HL-60 (cell line): ENCODE results near the gene SLC37A2.

Experiments
- DNase-seq, 2 experiments: peaks; one replicate each; pipeline ENCODE4 v3.0.0-alpha.2; 2010 to 2020; ENCODE audit warnings: low read depth in 1 of 2, low spot score in 1 of 2
- H3K27ac ChIP-seq: fragments of 250-450 bp; sonication (Bioruptor Pico); replicated peaks from 2 replicates; pipeline ENCODE4 v1.5.1; 2020; ENCODE audit warnings: mild to moderate bottlenecking, moderate library complexity
- H3K27me3 ChIP-seq: fragments of 250-450 bp; sonication (Bioruptor Pico); 2 replicates; pipeline ENCODE4 v1.5.1; 2021; ENCODE audit warnings: mild to moderate bottlenecking, moderate library complexity; ENCODE audit not compliant: insufficient read depth, poor library complexity, severe bottlenecking
- H3K4me3 ChIP-seq: replicated peaks from 2 replicates; pipeline ENCODE4 v1.5.1; 2011; ENCODE audit warnings: mild to moderate bottlenecking, control low read depth, low read length; ENCODE audit not compliant: insufficient read depth
- CTCF ChIP-seq: IDR thresholded peaks from one replicate; pipeline ENCODE4 v1.5.1; 2011; ENCODE audit warnings: low read length, control low read depth, inconsistent platforms; ENCODE audit not compliant: insufficient read depth
- GABPA ChIP-seq: IDR thresholded peaks from 2 replicates; pipeline ENCODE4 v1.6.1; 2012; ENCODE audit warnings: low read depth
- POLR2AphosphoS5 ChIP-seq: IDR thresholded peaks from 2 replicates; pipeline ENCODE4 v1.6.1; 2012; ENCODE audit warnings: low read depth
- REST ChIP-seq: IDR thresholded peaks from 2 replicates; pipeline ENCODE4 v1.6.1; 2012; ENCODE audit warnings: low read depth; ENCODE audit not compliant: insufficient replicate concordance
- SPI1 ChIP-seq: IDR thresholded peaks from 2 replicates; pipeline ENCODE4 v1.6.1; 2012; ENCODE audit warnings: low read depth, mild to moderate bottlenecking, borderline replicate concordance

SLC37A2 gene

DNA sequence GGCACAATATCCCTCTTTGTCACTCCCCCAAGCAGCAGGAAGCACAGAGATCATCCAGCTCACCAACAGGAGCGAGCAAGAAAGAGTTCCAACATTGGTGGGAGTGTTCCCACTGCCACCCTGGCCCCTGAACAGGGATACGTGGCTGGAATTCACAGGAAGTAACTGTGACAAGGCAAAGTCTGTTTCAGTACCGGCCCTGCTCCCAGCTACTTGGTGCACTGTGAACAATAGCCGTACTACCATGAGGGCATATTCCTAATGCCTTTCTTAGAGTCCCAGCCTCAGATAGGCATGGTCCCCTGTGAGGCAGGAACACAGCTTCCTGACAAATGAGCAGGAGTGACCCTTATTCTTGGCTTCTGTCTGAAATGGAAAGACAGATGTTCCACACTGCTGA is 1.8 kb upstream of the SLC37A2 start:
- no peak for DNase-seq
- Histone ChIP-seq H3K27ac (no peak overlapping the region), H3K27me3 (no peaks in the 10 kb centered on the region), H3K4me3 (no peak overlapping the region)
- TF ChIP-seq SPI1: no peak
- TF ChIP-seq CTCF: no peak
- no peak for TF ChIP-seq GABPA
- no peak for TF ChIP-seq POLR2AphosphoS5
- TF ChIP-seq REST: no peak

DNA sequence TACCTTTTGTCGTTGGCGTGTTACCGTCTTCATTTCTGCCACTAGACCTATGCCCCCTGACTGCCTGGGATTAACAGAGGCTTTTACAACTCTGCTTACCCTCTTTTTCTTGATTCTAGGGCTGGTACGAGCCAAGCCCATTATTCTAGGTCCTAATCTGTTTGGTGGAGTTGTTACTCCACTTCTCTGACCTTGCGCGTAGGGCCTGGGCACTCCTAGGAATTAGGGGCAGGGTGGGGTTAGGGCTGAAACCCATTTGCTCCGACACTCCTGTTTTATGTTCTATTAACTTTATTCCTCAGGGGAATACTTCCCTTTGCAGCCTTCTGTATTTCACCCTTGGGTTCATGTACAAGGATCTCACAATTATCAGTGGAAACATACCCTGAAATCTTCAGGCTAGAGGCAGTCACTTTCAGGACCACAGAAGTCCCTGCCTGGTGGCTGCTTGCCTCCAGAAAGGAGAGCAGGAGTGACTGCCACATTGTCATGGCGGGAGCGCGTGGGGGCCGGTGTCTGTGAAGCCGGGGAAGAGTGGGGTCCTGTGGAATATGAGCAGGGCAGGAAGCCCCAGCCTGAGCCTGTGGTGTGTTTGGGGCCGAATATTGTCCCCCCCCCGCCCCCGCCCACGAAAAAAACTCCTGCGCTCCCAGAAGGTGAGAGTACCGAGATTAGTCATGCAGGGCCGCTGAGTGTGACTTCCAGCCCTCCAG is 731 bp upstream of the SLC37A2 start:
- DNase-seq: no peak
- Histone ChIP-seq H3K4me3 (peak overlapping the region; percentile 70), H3K27me3 (no peaks in the 10 kb centered on the region), H3K27ac (no peak overlapping the region; the same call in 1 of the 2 replicates)
- TF ChIP-seq POLR2AphosphoS5 (no peak), CTCF (no peak), SPI1 (no peak), REST (no peak)

DNA sequence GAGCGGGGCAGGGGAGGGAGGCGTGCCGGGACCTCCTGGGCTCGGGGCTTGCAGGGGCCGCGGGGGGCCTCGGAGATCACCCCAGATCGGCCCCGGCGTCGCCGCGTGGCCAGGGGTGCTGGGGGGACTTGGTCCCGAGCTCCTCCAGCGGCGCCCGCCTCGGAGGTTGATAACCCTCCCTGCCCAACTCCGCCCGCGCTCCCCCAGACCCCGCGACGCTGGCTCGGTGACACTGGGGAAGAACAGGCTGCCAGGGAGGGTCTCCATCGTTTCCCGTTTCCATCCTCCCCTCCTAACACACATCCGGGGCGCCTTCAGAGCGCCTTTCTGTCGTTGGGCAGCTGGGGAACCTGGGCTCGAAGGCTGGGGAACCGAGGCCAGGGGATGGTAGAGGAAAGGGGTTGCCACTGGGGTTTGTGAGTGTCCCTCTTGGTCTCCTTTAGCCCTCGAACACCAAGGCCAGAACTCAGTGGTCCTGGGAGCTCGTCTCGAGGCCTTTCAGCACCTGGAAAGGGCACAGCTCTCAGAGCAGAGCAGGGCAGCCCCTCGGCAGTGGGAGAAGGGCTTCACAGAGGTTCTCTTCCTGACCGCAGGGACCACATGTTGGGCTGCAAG is 431 bp downstream of the SLC37A2 start:
- Histone ChIP-seq H3K27ac (no peak overlapping the region), H3K4me3 (peak overlapping the region; percentile 70), H3K27me3 (no peaks in the 10 kb centered on the region)
- TF ChIP-seq CTCF: no peak
- no peak for TF ChIP-seq GABPA
- TF ChIP-seq REST: no peak
- TF ChIP-seq SPI1: no peak
- no peak for TF ChIP-seq POLR2AphosphoS5
- DNase-seq: no peak
